PC-3 (cell line): ENCODE measurements around the gene ZNF516.

Experiments used
- CTCF ChIP-seq: fragments of 300-600 bp; sonication (generic); conservative IDR thresholded peaks from 2 replicates; pipeline ENCODE4 v1.5.1; 2017; ENCODE audit warnings: antibody characterized with exemption, low read depth, mild to moderate bottlenecking, low read length
- EZH2 ChIP-seq: fragments of 300-600 bp; sonication (generic); IDR thresholded peaks from one replicate; pipeline ENCODE4 v1.6.1; 2017; ENCODE audit warnings: antibody characterized with exemption, mild to moderate bottlenecking, low read length; ENCODE audit not compliant: unreplicated experiment
- EZH2phosphoT487 ChIP-seq: fragments of 300-600 bp; sonication (generic); IDR thresholded peaks from 2 replicates; pipeline ENCODE4 v1.6.1; 2018; ENCODE audit warnings: mild to moderate bottlenecking, antibody characterized with exemption, low read length, borderline replicate concordance

- no peak for TF ChIP-seq CTCF
- no peak for TF ChIP-seq EZH2
- no peak for TF ChIP-seq EZH2phosphoT487
These were observed 66.4 kb downstream of the ZNF516 start for GRCh38 chr18:76428396-76429261.
